GM23338 (cell line): ENCODE data around the gene TDRD1. TPM values are rescaled to one million over a fixed set of nuclear protein-coding genes. Genes with fewer than 3 reads are reported as not detected.

Source experiments
- ATAC-seq: fragments of 200-7000 bp; cut with Tn5 transposase; 3 replicates; pipeline ENCODE4 v1.9.1; 2020
- DNase-seq: peaks from one replicate; pipeline ENCODE4 v3.0.0-alpha.2; 2015; ENCODE audit warnings: low spot score
- H2AFZ ChIP-seq: fragments of 200-600 bp; sonication (generic); 2 replicates; pipeline ENCODE4 v1.8.0; 2016; ENCODE audit warnings: antibody characterized with exemption, mild to moderate bottlenecking, moderate library complexity
- H3F3A ChIP-seq: fragments of 200-600 bp; sonication (generic); replicated peaks from 2 replicates; pipeline ENCODE4 v1.8.0; 2017; ENCODE audit warnings: antibody characterized with exemption, mixed run types, low read depth
- H3K27ac ChIP-seq: fragments of 200-600 bp; sonication (generic); 2 replicates; pipeline ENCODE4 v1.6.1; 2016; ENCODE audit warnings: low read depth
- H3K27me3 ChIP-seq: fragments of 200-600 bp; sonication (generic); 2 replicates; pipeline ENCODE4 v1.8.0; 2016; ENCODE audit warnings: mild to moderate bottlenecking, mixed run types, moderate library complexity; ENCODE audit not compliant: insufficient read depth
- H3K36me3 ChIP-seq: fragments of 200-600 bp; sonication (generic); 2 replicates; pipeline ENCODE4 v1.8.0; 2016; ENCODE audit warnings: mild to moderate bottlenecking; ENCODE audit not compliant: insufficient read depth
- H3K4me1 ChIP-seq: fragments of 200-600 bp; sonication (generic); 2 replicates; pipeline ENCODE4 v1.8.0; 2016; ENCODE audit warnings: mild to moderate bottlenecking, moderate library complexity; ENCODE audit not compliant: insufficient read depth
- H3K4me2 ChIP-seq: fragments of 200-600 bp; sonication (generic); 2 replicates; pipeline ENCODE4 v1.7.1; 2017; ENCODE audit warnings: mixed run types
- H3K4me3 ChIP-seq: fragments of 200-600 bp; sonication (generic); 2 replicates; pipeline ENCODE4 v1.6.1; 2016; ENCODE audit warnings: mixed run types
- H3K79me2 ChIP-seq: fragments of 200-600 bp; sonication (generic); replicated peaks from 2 replicates; pipeline ENCODE4 v1.8.0; 2017; ENCODE audit warnings: mild to moderate bottlenecking; ENCODE audit not compliant: insufficient read depth
- H3K9me2 ChIP-seq: fragments of 200-600 bp; sonication (generic); 2 replicates; pipeline ENCODE4 v1.8.0; 2017; ENCODE audit not compliant: insufficient read depth
- H4K20me1 ChIP-seq: fragments of 200-600 bp; sonication (generic); replicated peaks from 2 replicates; pipeline ENCODE4 v1.8.0; 2017; ENCODE audit warnings: mild to moderate bottlenecking; ENCODE audit not compliant: insufficient read depth
- H3K27ac Mint-ChIP-seq: 2 replicates; pipeline ENCODE4 v1.8.0; 2020; ENCODE audit warnings: inconsistent platforms, mild to moderate bottlenecking, moderate library complexity, mixed read lengths
- H3K27me3 Mint-ChIP-seq: 3 replicates; pipeline ENCODE4 v1.8.0; 2022; ENCODE audit warnings: low read depth, mild to moderate bottlenecking, moderate library complexity, mixed read lengths, inconsistent platforms; ENCODE audit not compliant: insufficient read depth, poor library complexity
- H3K36me3 Mint-ChIP-seq: 3 replicates; pipeline ENCODE4 v1.8.0; 2021; ENCODE audit warnings: low read depth, mild to moderate bottlenecking, inconsistent platforms, moderate library complexity, mixed read lengths
- H3K4me1 Mint-ChIP-seq: 3 replicates; pipeline ENCODE4 v1.8.0; 2020; ENCODE audit warnings: mild to moderate bottlenecking, inconsistent platforms, mixed read lengths
- H3K4me3 Mint-ChIP-seq: 3 replicates; pipeline ENCODE4 v1.8.0; 2021; ENCODE audit warnings: moderate library complexity, mild to moderate bottlenecking, inconsistent platforms, mixed read lengths
- H3K9me3 Mint-ChIP-seq: 3 replicates; pipeline ENCODE4 v1.8.0; 2020; ENCODE audit warnings: moderate library complexity, mild to moderate bottlenecking, inconsistent platforms, mixed read lengths
- CREB1 ChIP-seq: fragments of 250-450 bp; sonication (Bioruptor Pico); IDR thresholded peaks from 2 replicates; pipeline ENCODE4 v1.5.0; 2020; ENCODE audit warnings: low read depth, mild to moderate bottlenecking, moderate library complexity
- CTCF ChIP-seq, 2 experiments: fragments of 200-600 bp in 1 of 2; sonication (generic) in 1 of 2; conservative IDR thresholded peaks; 2 replicates each; pipeline versions ENCODE4 v1.5.1 to v1.6.1; 2016 to 2017; ENCODE audit warnings: antibody characterized with exemption in 2 of 2, low read depth in 2 of 2, mild to moderate bottlenecking in 2 of 2, moderate library complexity in 1 of 2
- ETS1 ChIP-seq: IDR thresholded peaks from 2 replicates; pipeline ENCODE4 v1.6.1; 2016; ENCODE audit warnings: antibody characterized with exemption
- EZH2 ChIP-seq: fragments of 200-600 bp; sonication (generic); IDR thresholded peaks from one replicate; pipeline ENCODE4 v1.8.0; 2017; ENCODE audit warnings: antibody characterized with exemption, mild to moderate bottlenecking, low read depth; ENCODE audit not compliant: unreplicated experiment
- EZH2phosphoT487 ChIP-seq: fragments of 200-600 bp; sonication (generic); IDR thresholded peaks from one replicate; pipeline ENCODE4 v1.8.1; 2018; ENCODE audit warnings: antibody characterized with exemption; ENCODE audit not compliant: unreplicated experiment
- JUNB ChIP-seq: IDR thresholded peaks from one replicate; pipeline ENCODE4 v1.6.1; 2016; ENCODE audit warnings: antibody characterized with exemption; ENCODE audit not compliant: unreplicated experiment
- NANOG ChIP-seq: IDR thresholded peaks from 2 replicates; pipeline ENCODE4 v1.6.1; 2016; ENCODE audit warnings: antibody characterized with exemption, borderline replicate concordance
- POLR2AphosphoS5 ChIP-seq: IDR thresholded peaks from 2 replicates; pipeline ENCODE4 v1.6.1; 2016; ENCODE audit warnings: antibody characterized with exemption, low read depth
- REST ChIP-seq: IDR thresholded peaks from one replicate; pipeline ENCODE4 v1.6.1; 2018; ENCODE audit warnings: antibody characterized with exemption; ENCODE audit not compliant: unreplicated experiment
- STAT1 ChIP-seq: IDR thresholded peaks from one replicate; pipeline ENCODE4 v1.6.1; 2016; ENCODE audit warnings: antibody characterized with exemption; ENCODE audit not compliant: unreplicated experiment
- ZNF114 ChIP-seq: fragments of 250-450 bp; sonication (Bioruptor Pico); IDR thresholded peaks from 2 replicates; pipeline ENCODE4 v1.5.0; 2020; ENCODE audit warnings: mild to moderate bottlenecking, moderate library complexity
- ZNF331 ChIP-seq: fragments of 250-450 bp; sonication (Bioruptor Pico); IDR thresholded peaks from 2 replicates; pipeline ENCODE4 v1.5.0; 2020; ENCODE audit warnings: low read depth, mild to moderate bottlenecking, moderate library complexity
- ZNF462 ChIP-seq: fragments of 250-450 bp; sonication (Bioruptor Pico); IDR thresholded peaks from 2 replicates; pipeline ENCODE4 v1.5.0; 2020; ENCODE audit warnings: mild to moderate bottlenecking, moderate library complexity
- polyA plus RNA-seq: library from polyadenylated mRNA; unstranded; fragments of >200 nt; fragmentation: Nextera tagmentation; extraction: Ambion mirVana; gene quantifications from 2 replicates; pipeline ENCODE4 v1.2.1, GENCODE V29; 2016
- total RNA-seq: library from RNA; depleted of rRNA; stranded (reverse); fragments of >200 nt; shearing (Covaris generic); gene quantifications from 2 replicates; pipeline ENCODE4 v1.2.3, GENCODE V29; 2014

The TDRD1 gene
- total and polyA plus RNA-seq, 2 experiments from 2014 or later, result 0.52 to 1.5 TPM

GRCh38 chr10:114173603-114173920 is 5.6 kb upstream of the TDRD1 start:
- H4K20me1 ChIP-seq, result 0 out of 2 replicates have a peak, but pooled peaks cover 3% of the 10 kb centered on the region
- H2AFZ ChIP-seq, result peak overlapping the region; percentile 75; the same call in 1 of the 2 replicates
- H3K4me2 ChIP-seq, result peak overlapping the region; percentile 91
- ATAC-seq (peak; percentile 55), DNase-seq (peak; percentile 56)
- peak overlapping the region; percentile 84 for H3K4me3 ChIP-seq
- no peaks in the 10 kb centered on the region for H3K9me2 ChIP-seq
- H3K36me3 ChIP-seq, result no peaks in the 10 kb centered on the region
- H3K27me3 ChIP-seq, result peaks cover 12% of the 10 kb centered on the region
- peak overlapping the region; percentile 96 for H3K27ac ChIP-seq
- Mint-ChIP-seq H3K4me3 (peak overlapping the region; percentile 99), H3K9me3 (peaks cover 11% of the 10 kb centered on the region), H3K36me3 (peaks cover 19% of the 10 kb centered on the region), H3K4me1 (peaks cover 22% of the 10 kb centered on the region), H3K27me3 (peaks cover 4% of the 10 kb centered on the region), H3K27ac (peak overlapping the region; percentile 99)
- TF ChIP-seq ZNF331 (CRISPR knock-in tag) (no peak), EZH2 (no peak), CREB1 (CRISPR knock-in tag) (no peak), CTCF (conservative IDR thresholded peaks at IDR 0.05; ENCODE audit: low read depth in 2 of 2) (no peak), EZH2phosphoT487 (no peak), ZNF462 (no peak), POLR2AphosphoS5 (no peak), JUNB (no peak), STAT1 (no peak), ETS1 (no peak), NANOG (no peak), ZNF114 (CRISPR knock-in tag) (no peak), REST (no peak)
- peaks cover 52% of the 10 kb centered on the region for H3K79me2 ChIP-seq
- no peaks in the 10 kb centered on the region for H3F3A ChIP-seq
- peaks cover 10% of the 10 kb centered on the region for H3K4me1 ChIP-seq
